ENCODE measurements around the gene MUC5AC.
"Not testable (repeated sequence)": the region's sequence is repeated elsewhere in the genome, so short reads cannot be mapped to it uniquely, and the experiment has no call there.

The MUC5AC gene

GRCh38 chr11:1162491-1163311, 4.9 kb downstream of the MUC5AC start:
- DNase-seq, result no peak

- no peak for DNase-seq
Measured at GRCh38 chr11:1163321-1163910, 5.7 kb downstream of the MUC5AC start.

- no peak for DNase-seq
Measured at GRCh38 chr11:1163911-1164735, 6.4 kb downstream of the MUC5AC start.

- DNase-seq, result not testable (repeated sequence)
Measured at GRCh38 chr11:1164779-1165255, 7.1 kb downstream of the MUC5AC start.

- DNase-seq, result no peak
Measured at GRCh38 chr11:1165256-1166041, 7.7 kb downstream of the MUC5AC start.

GRCh38 chr11:1167256-1167655, 9.5 kb downstream of the MUC5AC start:
- no peak for DNase-seq

- DNase-seq, result no peak
Measured at GRCh38 chr11:1167751-1168231, 10.0 kb downstream of the MUC5AC start.

GRCh38 chr11:1168256-1168655, 10.5 kb downstream of the MUC5AC start:
- DNase-seq, result no peak

- DNase-seq, result no peak
Measured at GRCh38 chr11:1168721-1169161, 11.0 kb downstream of the MUC5AC start.

- peak in 1 of 56 donors; percentile 24 for DNase-seq
Measured at GRCh38 chr11:1171223-1171984, 13.7 kb downstream of the MUC5AC start.

GRCh38 chr11:1171985-1172728, 14.4 kb downstream of the MUC5AC start:
- no peak for DNase-seq

- peak in 1 of 56 donors; percentile 26 for DNase-seq
Measured at GRCh38 chr11:1172729-1173117, 15.0 kb downstream of the MUC5AC start.

GRCh38 chr11:1173396-1173795, 15.6 kb downstream of the MUC5AC start:
- not testable (repeated sequence) for DNase-seq

- DNase-seq, result no peak
Measured at GRCh38 chr11:1174441-1175370, 17.0 kb downstream of the MUC5AC start.

GRCh38 chr11:1175461-1176223, 17.9 kb downstream of the MUC5AC start:
- peak in 1 of 56 donors; percentile 55 for DNase-seq

- DNase-seq, result no peak
Measured at GRCh38 chr11:1176224-1177019, 18.7 kb downstream of the MUC5AC start.

Data from nucleus accumbens (tissue), 56 donors.